A549 treated with ZK216348 at 1 μM for 4 hours (cell line): ENCODE results near the gene GOSR2. TPM values are rescaled to one million over a fixed set of nuclear protein-coding genes. Genes with fewer than 3 reads are reported as not detected.

Experiments used
- total RNA-seq: library from RNA; stranded (reverse); fragments of 200-300 nt; extraction: Qiagen RNA extraction; gene quantifications from 5 replicates; pipeline ENCODE4 v1.2.3, GENCODE V29; 2022; ENCODE audit warnings: low read depth

The GOSR2 gene
- 31.1 to 42.3 TPM (median 39.7 TPM) in 5 replicates for total RNA-seq

DNA sequence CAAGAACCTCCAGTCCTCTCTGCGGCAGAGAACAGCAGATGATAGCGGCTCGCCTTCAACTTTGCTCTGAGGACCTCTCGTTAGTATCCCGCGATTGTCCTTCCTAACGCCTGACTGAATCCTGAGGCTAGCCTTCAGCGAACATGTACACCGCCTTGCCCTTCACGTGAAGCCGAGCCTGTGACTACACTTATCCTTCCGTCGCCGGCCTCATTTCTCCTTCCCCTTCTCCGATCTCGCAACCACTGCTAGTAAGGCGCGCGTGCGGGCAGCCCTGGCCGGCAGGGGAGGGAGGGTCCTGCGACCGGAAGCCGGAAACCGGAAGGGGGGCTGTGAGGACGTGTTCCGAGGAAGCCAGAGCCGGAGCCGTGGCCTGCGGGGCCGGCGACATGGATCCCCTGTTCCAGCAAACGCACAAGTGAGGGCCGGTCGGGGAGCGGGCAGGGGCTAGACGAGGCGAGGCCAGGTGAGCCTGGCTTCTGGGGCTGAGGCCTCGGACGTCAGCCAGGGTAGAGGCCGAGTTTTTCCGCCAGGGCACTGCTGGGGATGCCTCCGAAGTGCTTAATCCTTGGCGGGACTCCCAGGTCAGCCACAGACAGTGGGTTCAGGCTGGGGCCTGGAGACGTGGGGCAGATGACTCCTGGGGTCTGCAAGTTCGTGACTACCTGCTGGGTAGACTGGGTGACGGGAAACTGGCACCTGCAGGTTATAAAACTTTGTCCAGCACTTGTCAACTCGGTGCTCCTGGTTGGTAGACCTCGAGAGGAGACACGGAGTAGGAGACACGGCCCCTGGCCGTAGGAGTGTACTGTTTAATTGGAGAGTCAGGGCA, at the start of gene GOSR2:
GOSR2 (plus strand) TSS at position 357 of the 832 bp plus-strand sequence; CDS start at position 390, 33 bp downstream.

DNA sequence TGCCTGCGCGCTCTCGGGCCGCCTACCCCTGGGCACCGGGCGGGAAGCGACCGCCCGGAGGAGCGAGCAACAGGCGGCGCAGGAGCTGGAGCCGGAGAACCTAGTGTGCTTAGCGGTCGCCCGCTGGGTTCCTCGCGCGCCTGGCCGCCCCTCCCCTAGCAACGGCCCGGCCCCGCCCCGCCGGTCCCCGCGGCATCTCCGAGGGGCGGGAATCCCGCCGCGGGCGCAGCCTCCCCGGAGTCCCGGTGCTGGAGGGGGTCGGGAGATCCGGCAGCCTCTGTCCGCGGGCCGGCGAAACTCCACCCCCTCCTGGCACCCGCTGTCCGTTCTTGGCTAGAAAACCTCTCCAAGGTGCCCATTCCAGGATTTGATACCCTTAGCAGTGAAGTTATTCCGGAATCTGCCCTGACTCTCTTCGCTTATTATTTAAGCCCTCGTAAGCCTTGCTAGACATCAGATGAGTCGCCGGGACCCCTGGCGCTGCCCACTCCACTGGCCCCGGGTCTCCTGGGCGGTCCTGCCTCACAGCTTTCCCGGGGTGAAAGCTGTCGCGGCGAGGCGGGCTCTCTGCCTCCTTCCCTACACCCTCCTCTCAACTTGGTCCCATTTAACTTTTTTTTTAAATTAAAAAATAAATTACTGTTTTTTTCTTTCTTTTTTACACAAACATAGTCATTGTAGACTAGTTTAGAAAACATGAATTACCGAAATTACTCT, 56.3 kb downstream of the GOSR2 start, which contains the start of gene RPRML:
RPRML (minus strand) TSS at position 107 of the 717 bp plus-strand sequence. CDS start 246 bp downstream, outside the sequence.

Other genes starting within 250 kb of the GOSR2 start
- 3.8 to 5.2 TPM (median 4.8 TPM) in 5 replicates for gene WNT3, start 104.5 kb upstream of the GOSR2 start, total RNA-seq
- not detected in 5 replicates for gene WNT9B, start 71.6 kb upstream of the GOSR2 start, total RNA-seq
- 0.26 to 1.2 TPM (median 0.99 TPM) in 5 replicates for gene RPRML, start 56.1 kb downstream of the GOSR2 start, total RNA-seq